ENCODE measurements around the gene TXNDC2. TPM values are rescaled to one million over a fixed set of nuclear protein-coding genes. Genes with fewer than 3 reads are reported as not detected.

TXNDC2 gene
- total and polyA plus RNA-seq, 2 experiments from 2014 or later = not detected

GRCh38 chr18:9848170-9848879 lies 37.4 kb upstream of the TXNDC2 start:
- whole genome bisulfite sequencing, 2 experiments (ENCODE audit: low coverage in 1 of 2, low lambda C conversion rate in 2 of 2, missing lambda C conversion rate in 2 of 2) = 73 to 77% methylated on average over 5 of the region's 5 CpGs
- no peak overlapping the region for H3K9ac ChIP-seq
- H3K4me1 ChIP-seq (ENCODE audit: insufficient read depth) = no peaks in the 10 kb centered on the region
- no peak overlapping the region for H3K4me2 ChIP-seq (ENCODE audit: unreplicated experiment)
- in situ Hi-C loops (cut with MboI) = no loop called here
- peaks cover 10% of the 10 kb centered on the region; the same call in 1 of the 2 replicates for H3K36me3 ChIP-seq (ENCODE audit: low read depth)
- DNase-seq = no peak
- H3K27me3 ChIP-seq (replicated peaks; ENCODE audit: insufficient read depth) = no peaks in the 10 kb centered on the region
- TF ChIP-seq EZH2phosphoT487 (IDR thresholded peaks at IDR 0.05; ENCODE audit: insufficient read depth, low read depth) = no peak
- TF ChIP-seq EZH2 (IDR thresholded peaks at IDR 0.05; ENCODE audit: insufficient read depth, poor library complexity, severe bottlenecking) = no peak
- H3K27ac ChIP-seq = no peak overlapping the region
- no peaks in the 10 kb centered on the region for H3K9me3 ChIP-seq (ENCODE audit: low read depth)
- no peaks in the 10 kb centered on the region for H3K9me2 ChIP-seq (ENCODE audit: insufficient read depth)
- H3F3A ChIP-seq (ENCODE audit: insufficient read depth) = no peaks in the 10 kb centered on the region; the same call in 1 of the 2 replicates
- no peaks in the 10 kb centered on the region for H4K20me1 ChIP-seq (ENCODE audit: insufficient read depth)
- no peak overlapping the region for H3K4me3 ChIP-seq
- no peaks in the 10 kb centered on the region for H3K79me2 ChIP-seq (ENCODE audit: insufficient read depth)
- no peak overlapping the region for H2AFZ ChIP-seq

- H3F3A ChIP-seq (ENCODE audit: insufficient read depth) = no peaks in the 10 kb centered on the region; the same call in 1 of the 2 replicates
- no peak overlapping the region for H2AFZ ChIP-seq
- no peaks in the 10 kb centered on the region for H4K20me1 ChIP-seq (ENCODE audit: insufficient read depth)
- H3K9me2 ChIP-seq (ENCODE audit: insufficient read depth) = no peaks in the 10 kb centered on the region
- H3K9me3 ChIP-seq (ENCODE audit: low read depth) = no peaks in the 10 kb centered on the region
- H3K27ac ChIP-seq = no peak overlapping the region
- no peak overlapping the region for H3K9ac ChIP-seq
- H3K27me3 ChIP-seq (replicated peaks; ENCODE audit: insufficient read depth) = no peaks in the 10 kb centered on the region
- H3K4me1 ChIP-seq (ENCODE audit: insufficient read depth) = no peaks in the 10 kb centered on the region
- no peak overlapping the region for H3K4me2 ChIP-seq (ENCODE audit: unreplicated experiment)
- H3K79me2 ChIP-seq (ENCODE audit: insufficient read depth) = no peaks in the 10 kb centered on the region
- WGBS, 2 experiments (ENCODE audit: low coverage in 1 of 2, low lambda C conversion rate in 2 of 2, missing lambda C conversion rate in 2 of 2) = 92 to 93% methylated on average over 18 of the region's 18 CpGs
- TF ChIP-seq EZH2phosphoT487 (IDR thresholded peaks at IDR 0.05; ENCODE audit: insufficient read depth, low read depth) (no peak), EZH2 (IDR thresholded peaks at IDR 0.05; ENCODE audit: insufficient read depth, poor library complexity, severe bottlenecking) (no peak)
- H3K4me3 ChIP-seq = no peak overlapping the region
- H3K36me3 ChIP-seq (ENCODE audit: low read depth) = peaks cover 10% of the 10 kb centered on the region; the same call in 1 of the 2 replicates
- no peak for DNase-seq
- in situ Hi-C loops (cut with MboI) = no loop called here
Measured at GRCh38 chr18:9849407-9850283, 36.1 kb upstream of the TXNDC2 start.

- no peak overlapping the region for H3K4me2 ChIP-seq (ENCODE audit: unreplicated experiment)
- in situ Hi-C loops (cut with MboI) = no loop called here
- DNase-seq = no peak
Measured at GRCh38 chr18:9850309-9850708, 35.5 kb upstream of the TXNDC2 start.

GRCh38 chr18:9851511-9851910 lies 34.3 kb upstream of the TXNDC2 start:
- Histone ChIP-seq H2AFZ (no peak overlapping the region), H3F3A (ENCODE audit: insufficient read depth) (no peaks in the 10 kb centered on the region; the same call in 1 of the 2 replicates), H3K79me2 (ENCODE audit: insufficient read depth) (no peaks in the 10 kb centered on the region), H3K4me3 (no peak overlapping the region), H3K27ac (no peak overlapping the region), H3K9ac (no peak overlapping the region), H3K9me3 (ENCODE audit: low read depth) (no peaks in the 10 kb centered on the region), H3K9me2 (ENCODE audit: insufficient read depth) (no peaks in the 10 kb centered on the region), H3K4me1 (ENCODE audit: insufficient read depth) (no peaks in the 10 kb centered on the region), H4K20me1 (ENCODE audit: insufficient read depth) (no peaks in the 10 kb centered on the region), H3K4me2 (ENCODE audit: unreplicated experiment) (no peak overlapping the region), H3K27me3 (replicated peaks; ENCODE audit: insufficient read depth) (no peaks in the 10 kb centered on the region), H3K36me3 (ENCODE audit: low read depth) (peaks cover 7% of the 10 kb centered on the region; the same call in 1 of the 2 replicates)
- TF ChIP-seq EZH2phosphoT487 (IDR thresholded peaks at IDR 0.05; ENCODE audit: insufficient read depth, low read depth) (no peak), EZH2 (IDR thresholded peaks at IDR 0.05; ENCODE audit: insufficient read depth, poor library complexity, severe bottlenecking) (no peak)
- DNase-seq = no peak
- in situ Hi-C loops (cut with MboI) = no loop called here
- WGBS, 2 experiments (ENCODE audit: low coverage in 1 of 2, low lambda C conversion rate in 2 of 2, missing lambda C conversion rate in 2 of 2) = 68 to 91% methylated on average over 2 of the region's 2 CpGs

More at GRCh38 chr18:9850309-9850708, 35.5 kb upstream of the TXNDC2 start:
- Histone ChIP-seq H3K79me2 (ENCODE audit: insufficient read depth) (no peaks in the 10 kb centered on the region), H2AFZ (no peak overlapping the region), H3K27me3 (replicated peaks; ENCODE audit: insufficient read depth) (no peaks in the 10 kb centered on the region), H4K20me1 (ENCODE audit: insufficient read depth) (no peaks in the 10 kb centered on the region), H3K4me1 (ENCODE audit: insufficient read depth) (no peaks in the 10 kb centered on the region), H3F3A (ENCODE audit: insufficient read depth) (no peaks in the 10 kb centered on the region; the same call in 1 of the 2 replicates), H3K9me3 (ENCODE audit: low read depth) (no peaks in the 10 kb centered on the region), H3K9me2 (ENCODE audit: insufficient read depth) (no peaks in the 10 kb centered on the region), H3K36me3 (ENCODE audit: low read depth) (peaks cover 10% of the 10 kb centered on the region; the same call in 1 of the 2 replicates), H3K27ac (no peak overlapping the region), H3K4me3 (no peak overlapping the region), H3K9ac (no peak overlapping the region)
- WGBS, 2 experiments (ENCODE audit: low coverage in 1 of 2, low lambda C conversion rate in 2 of 2, missing lambda C conversion rate in 2 of 2) = 93 to 95% methylated on average over 3 of the region's 3 CpGs
- TF ChIP-seq EZH2 (IDR thresholded peaks at IDR 0.05; ENCODE audit: insufficient read depth, poor library complexity, severe bottlenecking) (no peak), EZH2phosphoT487 (IDR thresholded peaks at IDR 0.05; ENCODE audit: insufficient read depth, low read depth) (no peak)
